Measurements from ENCODE around the gene AASDH.
A peak's percentile ranks its signal among the peaks of the same experiment; 100 is the strongest.

The AASDH gene

GRCh38 chr4:56417396-56417795 is 30.1 kb upstream of the AASDH start:
- no peak for TF ChIP-seq EP300 (IDR thresholded peaks at IDR 0.05; ENCODE audit: borderline replicate concordance)

- no peak for TF ChIP-seq MAX (IDR thresholded peaks at IDR 0.05)
- TF ChIP-seq ZBTB7A (IDR thresholded peaks at IDR 0.05; ENCODE audit: low read depth): no peak
- TF ChIP-seq RAD21 (IDR thresholded peaks at IDR 0.05; ENCODE audit: low read depth): no peak
- TF ChIP-seq USF1 (IDR thresholded peaks at IDR 0.05): no peak
- no peak for TF ChIP-seq TAF1 (IDR thresholded peaks at IDR 0.05; ENCODE audit: low read depth)
- TF ChIP-seq CREB1 (IDR thresholded peaks at IDR 0.05; ENCODE audit: low read depth): no peak
- TF ChIP-seq REST (IDR thresholded peaks at IDR 0.05; ENCODE audit: low read depth): no peak
- no peak for TF ChIP-seq YY1 (IDR thresholded peaks at IDR 0.05; ENCODE audit: low read depth)
Observed at GRCh38 chr4:56416349-56416748, 29.1 kb upstream of the AASDH start.

GRCh38 chr4:56414135-56414670 is 26.9 kb upstream of the AASDH start:
- TF ChIP-seq RAD21 (IDR thresholded peaks at IDR 0.05; ENCODE audit: low read depth) (no peak), TEAD4 (IDR thresholded peaks at IDR 0.05) (no peak), USF1 (IDR thresholded peaks at IDR 0.05) (no peak), REST (IDR thresholded peaks at IDR 0.05; ENCODE audit: low read depth) (no peak), YY1 (IDR thresholded peaks at IDR 0.05; ENCODE audit: low read depth) (no peak), EGR1 (IDR thresholded peaks at IDR 0.05) (no peak), TCF12 (IDR thresholded peaks at IDR 0.05; ENCODE audit: low read depth) (no peak), MAX (IDR thresholded peaks at IDR 0.05) (no peak), CREB1 (IDR thresholded peaks at IDR 0.05; ENCODE audit: low read depth) (no peak), TAF1 (IDR thresholded peaks at IDR 0.05; ENCODE audit: low read depth) (no peak), CEBPB (IDR thresholded peaks at IDR 0.05) (no peak), NFIC (IDR thresholded peaks at IDR 0.05) (no peak), EP300 (IDR thresholded peaks at IDR 0.05; ENCODE audit: borderline replicate concordance) (no peak), ZBTB7A (IDR thresholded peaks at IDR 0.05; ENCODE audit: low read depth) (no peak), FOXM1 (IDR thresholded peaks at IDR 0.05; ENCODE audit: borderline replicate concordance, low read depth) (no peak)

- TF ChIP-seq EP300 (IDR thresholded peaks at IDR 0.05; ENCODE audit: borderline replicate concordance) (peak; percentile 33; the same call in 1 of the 2 replicates), RAD21 (IDR thresholded peaks at IDR 0.05; ENCODE audit: low read depth) (no peak), ZBTB7A (IDR thresholded peaks at IDR 0.05; ENCODE audit: low read depth) (no peak), TAF1 (IDR thresholded peaks at IDR 0.05; ENCODE audit: low read depth) (no peak), CEBPB (IDR thresholded peaks at IDR 0.05) (no peak), FOXM1 (IDR thresholded peaks at IDR 0.05; ENCODE audit: borderline replicate concordance, low read depth) (peak; percentile 57; the same call in 1 of the 2 replicates), EGR1 (IDR thresholded peaks at IDR 0.05) (no peak), MAX (IDR thresholded peaks at IDR 0.05) (peak; percentile 37; the same call in 1 of the 2 replicates), YY1 (IDR thresholded peaks at IDR 0.05; ENCODE audit: low read depth) (peak; percentile 74), REST (IDR thresholded peaks at IDR 0.05; ENCODE audit: low read depth) (no peak), USF1 (IDR thresholded peaks at IDR 0.05) (no peak), NFIC (IDR thresholded peaks at IDR 0.05) (peak; percentile 68), CREB1 (IDR thresholded peaks at IDR 0.05; ENCODE audit: low read depth) (no peak), TEAD4 (IDR thresholded peaks at IDR 0.05) (no peak), TCF12 (IDR thresholded peaks at IDR 0.05; ENCODE audit: low read depth) (0 out of 2 replicates have a peak, but pooled peaks have one; percentile 34)
Observed at GRCh38 chr4:56410247-56411062, 23.2 kb upstream of the AASDH start.

Measured in Ishikawa (cell line).